GM19328 (cell line): ENCODE data around the gene UGT1A8.

ENCODE experiments used
- ATAC-seq: cut with Tn5 transposase; IDR thresholded peaks from one replicate; pipeline ENCODE4 v1.9.1; 2021; ENCODE audit warnings: mild to moderate bottlenecking, moderate library complexity; ENCODE audit not compliant: unreplicated experiment

The UGT1A8 gene

DNA sequence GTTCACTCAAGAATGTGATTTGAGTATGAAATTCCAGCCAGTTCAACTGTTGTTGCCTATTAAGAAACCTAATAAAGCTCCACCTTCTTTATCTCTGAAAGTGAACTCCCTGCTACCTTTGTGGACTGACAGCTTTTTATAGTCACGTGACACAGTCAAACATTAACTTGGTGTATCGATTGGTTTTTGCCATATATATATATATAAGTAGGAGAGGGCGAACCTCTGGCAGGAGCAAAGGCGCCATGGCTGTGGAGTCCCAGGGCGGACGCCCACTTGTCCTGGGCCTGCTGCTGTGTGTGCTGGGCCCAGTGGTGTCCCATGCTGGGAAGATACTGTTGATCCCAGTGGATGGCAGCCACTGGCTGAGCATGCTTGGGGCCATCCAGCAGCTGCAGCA lies 142.6 kb downstream of the UGT1A8 start, which contains the start of gene UGT1A1:
Gene UGT1A1, plus strand, starts transcription at position 228 of the 400 bp plus-strand sequence. Its CDS starts 18 bp downstream, at position 246.
- no peak for ATAC-seq

DNA sequence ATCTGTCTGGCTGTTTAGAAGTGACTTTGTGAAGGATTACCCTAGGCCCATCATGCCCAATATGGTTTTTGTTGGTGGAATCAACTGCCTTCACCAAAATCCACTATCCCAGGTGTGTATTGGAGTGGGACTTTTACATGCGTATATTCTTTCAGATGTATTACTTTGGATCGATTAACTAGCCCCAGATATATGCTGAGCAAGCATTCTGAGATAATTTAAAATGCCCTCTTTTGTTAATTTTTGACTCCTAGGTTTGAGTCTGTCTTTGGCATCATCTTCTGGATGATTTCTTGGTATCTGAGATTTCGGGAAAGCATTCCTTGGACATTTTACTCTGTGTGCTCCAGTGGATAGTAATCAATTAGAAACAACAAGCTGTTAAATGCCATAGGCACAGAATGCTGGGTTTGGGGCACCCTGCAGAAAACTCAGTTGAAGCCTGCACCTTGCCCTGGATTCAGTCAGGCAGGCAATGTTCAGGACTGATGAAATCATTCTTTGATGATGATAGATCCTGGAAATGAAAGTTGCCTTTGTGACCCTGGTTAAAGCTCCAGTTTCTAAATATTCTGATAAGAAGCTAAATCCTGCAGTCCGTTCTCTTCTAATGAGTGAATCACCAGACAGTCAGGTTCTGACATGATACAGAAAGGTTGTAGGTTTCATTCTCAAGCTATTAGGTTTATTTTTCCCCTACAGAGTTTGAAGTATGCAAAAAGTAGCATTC lies 143.8 kb downstream of the UGT1A8 start:
- no peak for ATAC-seq

DNA sequence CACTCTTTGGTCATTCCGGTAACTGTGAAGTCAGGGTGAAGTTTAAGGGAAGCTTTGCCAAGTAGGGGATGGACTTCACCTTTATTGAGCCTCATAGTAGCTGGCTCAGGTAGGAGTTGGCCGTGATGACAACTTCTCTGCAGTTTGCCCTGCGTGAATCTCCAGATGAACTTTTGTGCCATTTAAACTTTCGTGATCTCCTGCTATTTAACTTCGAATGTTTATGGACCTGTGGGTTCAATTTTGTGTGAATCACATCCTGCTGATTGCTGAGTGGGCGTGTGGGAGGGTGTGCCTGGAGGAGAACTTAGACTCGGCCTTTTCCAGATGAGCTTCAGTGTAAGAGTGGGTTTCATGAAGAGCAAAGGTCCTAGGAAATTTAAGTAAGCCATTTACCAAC lies 146.8 kb downstream of the UGT1A8 start:
- ATAC-seq, result no peak

DNA sequence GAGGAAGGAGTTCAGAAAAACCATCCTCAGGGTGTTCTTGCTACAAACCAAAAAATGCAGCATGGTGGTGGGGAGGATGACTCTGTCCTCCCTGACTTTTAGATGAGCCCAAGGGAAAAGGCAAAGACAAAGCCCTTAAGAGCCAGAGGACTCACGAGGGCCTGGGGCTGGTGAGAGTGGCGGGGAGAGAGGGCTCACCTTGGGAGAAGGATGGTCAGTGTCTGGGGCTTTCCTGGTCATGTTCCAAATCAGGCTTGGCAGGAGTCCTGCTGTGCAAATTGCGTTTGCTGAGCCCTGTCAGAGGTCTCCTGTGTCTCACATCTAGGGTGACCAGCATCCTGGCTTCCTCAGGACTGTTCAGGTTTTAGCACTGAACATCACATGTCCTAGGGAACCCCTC lies 147.3 kb downstream of the UGT1A8 start:
- ATAC-seq, result no peak

DNA sequence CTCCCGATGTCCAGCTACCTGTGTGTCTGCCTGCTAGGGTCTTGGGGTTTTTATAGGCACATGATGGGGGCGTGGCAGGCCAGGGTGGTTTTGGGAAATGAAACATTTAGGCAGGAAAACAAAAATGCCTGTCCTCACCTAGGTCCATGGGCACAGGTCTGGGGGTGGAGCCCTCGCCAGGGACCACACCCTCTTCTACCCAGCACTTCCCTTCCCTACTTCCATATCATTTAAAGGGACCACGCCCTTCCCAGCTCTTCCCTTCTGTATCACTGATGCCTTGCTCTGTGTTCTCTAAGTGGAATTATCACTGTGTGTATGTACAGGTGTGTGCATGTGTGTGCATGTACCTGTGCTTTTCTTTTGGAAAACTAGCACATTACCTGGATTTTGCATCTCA lies 149.0 kb downstream of the UGT1A8 start:
- ATAC-seq, result no peak

DNA sequence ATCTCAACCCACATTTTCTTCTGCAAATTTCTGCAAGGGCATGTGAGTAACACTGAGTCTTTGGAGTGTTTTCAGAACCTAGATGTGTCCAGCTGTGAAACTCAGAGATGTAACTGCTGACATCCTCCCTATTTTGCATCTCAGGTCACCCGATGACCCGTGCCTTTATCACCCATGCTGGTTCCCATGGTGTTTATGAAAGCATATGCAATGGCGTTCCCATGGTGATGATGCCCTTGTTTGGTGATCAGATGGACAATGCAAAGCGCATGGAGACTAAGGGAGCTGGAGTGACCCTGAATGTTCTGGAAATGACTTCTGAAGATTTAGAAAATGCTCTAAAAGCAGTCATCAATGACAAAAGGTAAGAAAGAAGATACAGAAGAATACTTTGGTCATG lies 150.6 kb downstream of the UGT1A8 start:
- no peak for ATAC-seq

DNA sequence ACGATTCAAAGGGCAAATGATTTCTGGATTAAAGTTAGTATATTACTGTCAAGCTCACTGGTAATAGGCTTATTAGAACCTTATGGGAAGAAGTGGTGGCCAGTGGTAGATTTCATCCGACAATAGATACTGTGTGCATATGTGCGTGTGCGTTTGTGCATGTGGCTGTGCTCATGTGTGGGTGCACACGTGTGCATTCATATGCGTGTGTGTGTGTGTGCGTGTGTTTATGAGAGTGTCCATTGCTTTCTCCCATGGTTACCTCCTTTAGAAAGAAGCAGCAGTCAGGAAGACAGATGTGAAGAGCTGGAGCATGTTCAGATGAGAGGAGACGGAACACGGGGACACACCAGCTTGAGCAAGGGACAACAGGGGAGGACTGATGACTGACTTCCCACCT lies 151.8 kb downstream of the UGT1A8 start:
- no peak for ATAC-seq

DNA sequence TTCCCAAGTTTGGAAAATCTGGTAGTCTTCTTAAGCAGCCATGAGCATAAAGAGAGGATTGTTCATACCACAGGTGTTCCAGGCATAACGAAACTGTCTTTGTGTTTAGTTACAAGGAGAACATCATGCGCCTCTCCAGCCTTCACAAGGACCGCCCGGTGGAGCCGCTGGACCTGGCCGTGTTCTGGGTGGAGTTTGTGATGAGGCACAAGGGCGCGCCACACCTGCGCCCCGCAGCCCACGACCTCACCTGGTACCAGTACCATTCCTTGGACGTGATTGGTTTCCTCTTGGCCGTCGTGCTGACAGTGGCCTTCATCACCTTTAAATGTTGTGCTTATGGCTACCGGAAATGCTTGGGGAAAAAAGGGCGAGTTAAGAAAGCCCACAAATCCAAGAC lies 154.7 kb downstream of the UGT1A8 start:
- ATAC-seq, result no peak

DNA sequence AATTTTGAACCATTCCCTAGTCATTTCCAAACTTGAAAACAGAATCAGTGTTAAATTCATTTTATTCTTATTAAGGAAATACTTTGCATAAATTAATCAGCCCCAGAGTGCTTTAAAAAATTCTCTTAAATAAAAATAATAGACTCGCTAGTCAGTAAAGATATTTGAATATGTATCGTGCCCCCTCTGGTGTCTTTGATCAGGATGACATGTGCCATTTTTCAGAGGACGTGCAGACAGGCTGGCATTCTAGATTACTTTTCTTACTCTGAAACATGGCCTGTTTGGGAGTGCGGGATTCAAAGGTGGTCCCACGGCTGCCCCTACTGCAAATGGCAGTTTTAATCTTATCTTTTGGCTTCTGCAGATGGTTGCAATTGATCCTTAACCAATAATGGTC lies 155.2 kb downstream of the UGT1A8 start:
- ATAC-seq, result no peak

DNA sequence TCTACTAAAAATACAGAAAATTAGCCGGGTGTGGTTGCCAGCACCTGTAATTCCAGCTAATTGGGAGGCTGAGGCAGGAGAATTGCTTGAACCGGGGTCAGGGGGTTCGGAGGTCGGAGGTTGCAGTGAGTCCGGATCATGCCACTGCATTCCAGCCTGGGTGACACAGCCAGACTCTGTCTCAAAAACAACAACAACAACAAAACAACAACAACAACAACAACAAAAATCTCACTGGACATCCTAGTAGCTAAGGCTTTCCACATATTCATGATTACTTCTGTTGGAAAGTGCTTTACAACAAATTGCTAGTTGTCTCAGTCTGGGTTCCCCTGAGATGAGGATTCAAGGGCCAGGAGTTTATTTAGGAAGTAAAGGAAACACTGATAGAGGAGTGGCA lies 156.4 kb downstream of the UGT1A8 start:
- no peak for ATAC-seq

DNA sequence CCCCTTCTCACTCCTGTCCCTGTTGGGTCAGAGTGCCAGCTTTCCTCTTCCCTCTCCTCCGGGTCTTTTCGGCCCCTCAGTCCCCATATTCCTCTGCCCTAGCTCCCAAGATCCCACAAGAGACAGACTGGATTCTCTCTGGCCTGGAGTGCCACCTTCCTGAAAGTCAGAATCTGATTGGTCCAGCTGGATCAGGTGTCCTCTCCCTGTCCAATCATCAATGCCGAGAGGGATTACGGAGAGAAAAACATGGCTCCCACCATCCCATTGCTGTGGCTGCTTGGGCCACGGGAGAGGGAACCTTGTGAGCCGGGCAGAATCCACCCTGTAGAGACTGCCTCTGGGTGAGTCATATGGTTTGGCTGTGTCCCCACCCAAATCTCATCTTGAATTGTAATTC lies 158.0 kb downstream of the UGT1A8 start:
- ATAC-seq, result no peak

DNA sequence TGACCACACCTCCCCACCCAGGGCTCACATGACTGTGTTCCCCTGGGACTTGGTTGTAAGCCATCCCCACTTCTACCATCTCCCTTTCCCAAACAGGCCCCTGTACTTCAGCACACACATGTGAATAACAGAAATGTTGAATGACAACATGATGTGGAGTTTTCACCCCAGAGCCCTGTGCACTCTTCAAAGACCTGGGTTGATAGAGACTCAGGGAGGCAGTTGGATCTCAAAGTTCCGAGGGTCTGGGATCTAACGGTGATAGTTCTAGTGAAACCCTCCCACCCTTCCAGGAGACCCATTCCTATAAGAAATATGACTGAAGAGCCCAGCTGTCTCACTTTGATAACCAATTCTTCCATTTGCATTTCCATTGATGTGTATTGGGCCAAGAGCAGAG lies 160.6 kb downstream of the UGT1A8 start, which contains the start of gene MROH2A:
Gene MROH2A, plus strand, starts transcription at position 301 of the 400 bp plus-strand sequence. CDS start 1,029 bp downstream, outside the sequence.
- no peak for ATAC-seq

DNA sequence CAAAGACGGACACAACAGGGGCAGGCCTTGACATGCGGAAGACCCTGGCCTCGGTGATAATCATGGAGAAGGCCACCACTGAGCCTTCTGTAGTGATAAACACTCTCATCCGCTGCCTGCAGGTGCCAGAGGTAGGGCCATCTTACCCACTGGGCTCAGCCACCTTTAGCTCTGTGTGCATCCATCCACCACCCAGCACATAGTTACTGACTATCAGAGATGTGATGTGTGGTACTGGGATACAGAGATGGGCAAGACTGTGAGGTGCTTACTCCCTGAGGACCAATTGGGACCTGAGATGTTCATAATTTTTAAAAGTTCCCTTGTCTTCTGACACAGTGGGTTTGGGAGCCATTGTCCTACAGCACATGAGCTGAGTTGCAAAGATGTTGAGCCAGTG lies 162.3 kb downstream of the UGT1A8 start:
- no peak for ATAC-seq

DNA sequence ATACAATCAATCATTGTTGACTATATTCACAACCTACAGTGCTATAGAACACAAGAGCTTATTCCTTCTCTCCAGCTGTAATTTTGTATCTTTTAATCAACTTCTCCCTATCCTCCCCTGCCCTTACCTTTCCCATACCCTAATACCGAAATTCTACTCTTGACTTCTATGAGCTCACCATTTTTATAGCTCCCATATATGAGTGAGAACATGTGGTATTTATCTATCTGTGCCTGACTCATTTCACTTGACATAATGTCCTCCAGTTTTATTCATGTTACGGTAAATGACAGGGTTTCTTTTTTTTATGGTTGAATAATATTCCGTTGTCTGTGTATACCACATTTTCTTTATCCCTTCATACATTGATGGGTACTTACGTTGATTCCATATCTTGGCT lies 163.3 kb downstream of the UGT1A8 start:
- ATAC-seq, result no peak

DNA sequence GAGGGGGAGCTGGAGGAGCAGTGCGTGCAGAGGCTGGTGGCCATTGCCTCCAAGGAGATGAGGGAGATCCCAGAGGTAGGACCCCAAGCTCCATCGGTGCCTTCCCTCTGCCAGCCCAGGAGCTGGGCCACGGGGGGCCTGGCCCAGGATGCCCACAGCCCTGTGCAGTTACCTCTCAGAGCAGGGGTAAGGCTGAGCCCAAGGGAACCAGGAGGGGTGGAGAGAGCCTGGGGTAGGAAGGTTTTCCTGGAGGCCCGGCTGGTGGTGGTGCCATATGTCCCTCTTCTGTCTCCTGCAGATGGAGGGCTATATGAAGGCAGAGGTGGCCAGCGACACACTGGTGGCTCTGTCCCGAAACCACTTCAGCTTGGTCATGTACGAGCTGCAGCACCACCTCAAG lies 172.1 kb downstream of the UGT1A8 start:
- no peak for ATAC-seq

DNA sequence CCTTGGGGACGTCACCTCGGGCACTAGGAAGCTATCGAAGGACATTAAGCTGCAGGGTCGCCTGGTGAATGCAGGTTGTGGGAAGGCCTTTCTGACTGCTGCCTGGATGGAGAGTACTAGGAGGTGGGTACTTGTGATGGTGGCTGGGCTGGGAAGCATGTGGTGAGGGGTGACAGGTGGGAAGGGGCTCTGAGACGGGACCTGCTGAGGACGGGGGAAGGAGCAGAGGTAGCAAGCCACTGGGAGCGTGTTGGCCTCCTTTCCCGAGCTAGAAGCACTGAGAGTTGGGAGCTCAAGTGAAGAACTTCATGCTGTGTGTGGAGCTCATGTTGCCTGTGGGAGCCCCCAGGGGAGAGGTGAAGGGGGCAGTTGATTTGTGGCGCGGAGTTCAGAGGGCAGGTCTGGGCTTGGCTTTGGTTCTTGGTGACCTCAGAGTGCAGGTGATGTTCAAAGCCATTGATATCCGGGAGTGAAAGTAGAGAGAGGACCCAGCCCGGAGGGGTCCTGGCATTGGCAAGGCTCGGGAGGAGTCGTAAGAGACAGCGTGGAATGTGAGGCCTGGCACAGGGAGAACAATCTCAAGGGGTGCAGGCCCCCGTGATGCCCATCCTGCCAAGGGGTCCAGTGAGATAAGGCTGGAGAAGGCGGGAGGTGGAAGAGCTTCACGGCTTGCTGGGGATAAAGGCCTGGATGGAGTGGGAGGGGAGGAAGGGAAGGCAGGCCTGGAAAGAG lies 173.9 kb downstream of the UGT1A8 start:
- no peak for ATAC-seq

DNA sequence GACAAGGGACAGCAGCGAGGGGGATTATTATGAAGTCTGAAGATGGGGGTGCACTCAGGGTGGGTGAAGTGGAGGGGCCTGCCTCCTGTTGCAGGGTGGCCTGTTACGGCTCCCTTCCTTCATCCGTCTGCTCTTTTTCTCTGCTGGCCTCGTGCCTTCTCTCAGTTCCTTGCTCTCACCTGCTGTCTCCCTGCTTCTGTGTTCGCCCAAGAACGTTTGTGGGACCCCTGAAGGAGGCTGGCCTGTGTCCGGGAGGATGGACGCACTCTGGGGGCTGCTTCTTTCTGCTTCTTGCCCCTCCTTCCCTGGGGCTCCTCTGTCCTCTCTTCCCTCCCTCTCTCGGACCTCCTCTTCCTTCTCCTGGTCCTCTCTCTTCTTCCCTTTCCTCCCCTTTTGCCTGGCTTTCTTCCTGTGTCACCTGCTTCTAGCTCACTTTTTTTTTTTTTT lies 174.5 kb downstream of the UGT1A8 start:
- no peak for ATAC-seq

DNA sequence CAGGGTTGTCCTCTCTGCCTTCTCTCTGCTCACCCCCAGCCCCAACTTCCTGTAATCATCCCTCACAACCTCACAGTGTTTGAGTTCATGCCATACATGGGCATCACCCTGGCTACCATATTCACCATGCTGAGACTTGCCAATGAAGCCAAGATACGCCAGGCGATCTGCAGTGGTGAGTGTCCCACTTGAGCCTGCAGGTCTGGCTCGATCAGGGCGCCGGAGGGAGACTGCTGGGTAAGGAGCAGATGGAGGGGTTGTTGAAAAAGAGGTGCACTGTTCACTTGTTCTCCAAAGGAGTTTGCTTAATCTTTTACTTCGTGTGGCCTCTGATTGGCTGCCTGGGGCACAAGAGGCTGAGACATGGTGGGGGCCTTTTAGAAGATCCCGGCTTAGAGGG lies 175.3 kb downstream of the UGT1A8 start:
- ATAC-seq, result no peak

DNA sequence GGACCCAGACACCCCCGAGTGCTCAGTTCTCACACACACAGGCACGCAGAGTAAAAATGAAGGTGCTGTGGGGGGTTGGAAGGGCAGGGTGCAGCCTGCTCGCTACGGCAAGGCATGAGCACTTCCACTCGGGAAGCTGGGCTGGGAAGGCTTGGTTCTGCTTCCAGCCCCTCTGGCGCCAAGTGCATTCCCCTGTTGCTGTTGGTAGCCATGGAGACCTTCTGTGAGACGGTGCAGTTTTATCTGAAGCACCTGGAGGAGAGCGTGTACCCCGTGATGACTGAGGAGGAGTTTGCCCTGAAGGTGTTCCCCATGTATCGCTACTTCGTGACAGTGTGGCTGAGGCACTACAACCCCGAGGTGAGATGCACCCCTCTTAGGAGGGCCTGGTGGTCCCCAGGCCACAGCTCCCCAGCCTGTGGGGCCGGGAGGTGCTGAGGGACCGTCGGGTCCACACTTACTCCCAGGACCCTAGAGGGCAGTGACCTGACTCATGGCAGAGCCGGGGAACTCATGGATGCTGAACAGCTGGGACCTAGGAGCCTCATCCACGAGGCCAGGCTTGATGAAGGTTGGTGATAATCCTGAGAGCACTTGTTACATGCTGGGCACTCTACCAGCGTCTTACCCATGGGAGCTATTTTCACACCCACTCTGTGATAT lies 176.2 kb downstream of the UGT1A8 start:
- ATAC-seq, result no peak

DNA sequence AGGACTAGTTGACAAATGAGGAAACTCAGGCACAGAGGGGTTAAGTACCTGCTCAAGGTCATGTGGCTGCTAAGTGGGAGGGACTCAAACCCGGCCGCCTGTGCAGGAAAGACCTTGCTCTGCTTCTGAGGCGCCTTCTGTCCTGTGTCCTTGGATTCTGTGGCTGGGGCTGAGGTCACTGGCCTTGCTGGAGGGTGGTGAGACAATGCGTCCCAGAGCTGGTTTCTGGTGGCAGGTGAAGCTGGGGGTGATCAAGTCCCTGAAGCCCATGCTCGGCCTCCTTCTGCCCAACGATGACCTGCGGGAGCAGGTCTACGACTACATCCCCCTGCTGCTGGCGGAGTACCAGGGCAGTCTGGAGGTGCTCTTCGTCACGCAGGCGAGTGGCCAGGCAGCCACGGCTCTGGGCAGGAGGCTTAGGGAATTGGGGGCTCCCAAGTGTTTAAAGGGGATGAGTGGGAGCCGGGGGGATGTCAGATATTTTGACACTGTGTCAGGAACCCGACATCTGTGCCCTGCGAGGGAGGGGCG lies 176.8 kb downstream of the UGT1A8 start:
- no peak for ATAC-seq

DNA sequence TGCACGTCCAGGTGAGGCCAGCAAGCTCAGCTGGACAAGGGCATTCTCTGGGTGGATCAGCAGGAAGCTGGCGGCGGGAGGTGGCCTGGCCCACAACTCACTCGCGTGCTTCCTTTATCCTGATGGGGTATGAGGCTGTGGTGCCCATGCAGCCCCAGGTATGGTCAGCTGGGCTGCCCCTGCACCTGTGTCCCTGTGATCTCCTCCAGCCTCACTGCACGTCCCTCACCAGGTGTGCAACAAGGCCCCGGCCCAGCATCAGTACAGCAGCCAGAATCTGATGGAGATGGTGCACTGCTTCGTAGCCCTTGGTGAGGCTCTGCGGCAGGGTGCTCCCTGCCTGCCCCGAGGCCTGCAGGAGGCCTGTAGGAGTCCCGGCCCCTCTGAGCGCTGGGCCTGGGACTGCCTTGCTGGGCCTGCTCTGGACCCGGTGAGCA lies 178.3 kb downstream of the UGT1A8 start:
- ATAC-seq, result no peak
